ENCODE measurements around the gene STK32B. TPM values are rescaled to one million over a fixed set of nuclear protein-coding genes. Genes with fewer than 3 reads are reported as not detected.

The STK32B gene
- total and polyA plus RNA-seq, 9 of the 15 experiments (the other 6 are each of a cell fraction or from before 2014, with no cell fraction given), result 0.03 to 0.20 (median 0.07) TPM; not detected in 2

GRCh38 chr4:5003372-5003857 is 47.9 kb upstream of the STK32B start (continued):
- TF ChIP-seq NCOA2 (IDR thresholded peaks at IDR 0.05; ENCODE audit: partially characterized antibody in 2 of 2), result peak in 1 of 2 experiments; percentile 83
- TF ChIP-seq CBX1 (IDR thresholded peaks at IDR 0.05; ENCODE audit: low read depth), result peak; percentile 64; the same call in 1 of the 2 replicates
- no peak for TF ChIP-seq DNMT1 (IDR thresholded peaks at IDR 0.05)
- TF ChIP-seq NEUROD1 (IDR thresholded peaks at IDR 0.05; ENCODE audit: borderline replicate concordance, low read depth, low read length, partially characterized antibody), result peak; percentile 90
- TF ChIP-seq ZNF165 (CRISPR knock-in tag; IDR thresholded peaks at IDR 0.05; ENCODE audit: borderline replicate concordance), result no peak
- peak; percentile 96 for TF ChIP-seq ZBED1 (IDR thresholded peaks at IDR 0.05)
- TF ChIP-seq RBM15 (IDR thresholded peaks at IDR 0.05; ENCODE audit: insufficient read depth, low read length), result no peak
- peak; percentile 89; the same call in 1 of the 2 replicates for TF ChIP-seq ZNF449 (CRISPR knock-in tag; IDR thresholded peaks at IDR 0.05)
- peak; percentile 76; the same call in 1 of the 2 replicates for TF ChIP-seq ZNF41 (CRISPR knock-in tag; conservative IDR thresholded peaks at IDR 0.05)
- no peak for TF ChIP-seq SNAPC5 (CRISPR knock-in tag; IDR thresholded peaks at IDR 0.05)
- TF ChIP-seq SMAD1 (IDR thresholded peaks at IDR 0.05; ENCODE audit: low read depth, low read length, partially characterized antibody), result peak; percentile 76
- peak; percentile 83 for TF ChIP-seq ZKSCAN8 (CRISPR knock-in tag; IDR thresholded peaks at IDR 0.05)
- TF ChIP-seq TAF9B (IDR thresholded peaks at IDR 0.05; ENCODE audit: partially characterized antibody), result peak; percentile 65
- TF ChIP-seq HDAC1 (IDR thresholded peaks at IDR 0.05), result peak in 1 of 2 experiments; percentile 82; a peak in 2 of 4 replicates
- TF ChIP-seq PKNOX1 (IDR thresholded peaks at IDR 0.05), result peak; percentile 97
- peak; percentile 88; the same call in 1 of the 2 replicates for TF ChIP-seq MTA1 (IDR thresholded peaks at IDR 0.05; ENCODE audit: borderline replicate concordance)
- no peak for TF ChIP-seq BRD9 (IDR thresholded peaks at IDR 0.05; ENCODE audit: low read depth, partially characterized antibody)
- TF ChIP-seq NR0B1 (IDR thresholded peaks at IDR 0.05; ENCODE audit: partially characterized antibody), result no peak
- TF ChIP-seq MYC (IDR thresholded peaks at IDR 0.05; ENCODE audit: low read depth, low read length), result peak; percentile 75
- no peak for TF ChIP-seq MYC (CRISPR knock-in tag; IDR thresholded peaks at IDR 0.05; ENCODE audit: borderline replicate concordance, low read depth)
- TF ChIP-seq ZNF175 (CRISPR knock-in tag; IDR thresholded peaks at IDR 0.05; ENCODE audit: low read depth), result peak; percentile 92; the same call in 1 of the 2 replicates
- 0 out of 2 replicates have a peak, but pooled peaks have one; percentile 25 for TF ChIP-seq ZNF79 (CRISPR knock-in tag; IDR thresholded peaks at IDR 0.05; ENCODE audit: low read depth)
- TF ChIP-seq ZNF395 (CRISPR knock-in tag; IDR thresholded peaks at IDR 0.05), result peak; percentile 97
